UCSD-AML1 (cell line): ENCODE measurements around the gene FAAP20.

ENCODE experiments used
- DNase-seq: peaks from one replicate; lab custom pipeline; 2025; ENCODE audit not compliant: unreplicated experiment; lab: John Stamatoyannopoulos, UW

FAAP20 gene

DNA sequence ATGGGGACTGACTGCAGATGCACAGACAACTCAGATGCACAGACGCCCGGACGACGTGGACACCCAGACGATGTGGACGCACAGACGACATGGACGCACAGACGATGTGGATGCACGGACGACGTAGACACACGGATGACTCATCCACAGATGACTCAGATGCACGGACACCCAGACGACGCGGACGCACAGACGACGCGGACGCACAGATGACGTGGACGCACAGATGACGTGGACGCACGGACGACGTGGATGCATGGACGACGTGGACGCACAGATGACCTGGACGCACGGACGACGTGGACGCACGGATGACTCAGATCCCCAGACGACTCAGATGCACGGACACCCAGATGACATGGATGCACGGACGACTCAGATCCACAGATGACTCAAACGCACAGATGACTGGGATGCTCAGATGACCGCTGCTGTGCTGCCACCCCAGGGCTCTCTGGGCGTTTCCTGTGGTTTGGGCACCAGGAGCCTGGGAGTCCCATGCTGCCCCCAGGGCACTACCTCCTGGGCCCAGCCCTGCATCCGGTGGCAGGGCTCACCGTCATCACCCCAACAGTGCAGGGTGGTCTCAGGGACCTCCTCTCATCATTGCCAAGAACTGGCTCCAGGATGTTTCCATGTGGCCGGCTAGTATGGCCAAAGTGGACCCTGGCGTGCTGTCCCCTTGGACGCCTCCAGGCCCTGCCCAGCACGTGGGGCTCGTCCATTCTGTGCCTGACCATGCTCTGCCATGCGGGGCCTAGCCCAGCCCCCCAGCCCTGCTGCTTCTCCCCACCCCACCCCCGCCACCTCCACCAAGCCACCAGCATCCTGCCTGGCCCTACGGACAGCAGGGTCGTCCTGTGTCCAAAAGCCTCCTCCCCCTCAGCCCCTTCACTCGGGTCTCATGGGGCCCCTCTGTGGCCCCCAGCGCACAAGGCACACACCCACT lies 14.0 kb downstream of the FAAP20 start:
- DNase-seq: no peak

DNA sequence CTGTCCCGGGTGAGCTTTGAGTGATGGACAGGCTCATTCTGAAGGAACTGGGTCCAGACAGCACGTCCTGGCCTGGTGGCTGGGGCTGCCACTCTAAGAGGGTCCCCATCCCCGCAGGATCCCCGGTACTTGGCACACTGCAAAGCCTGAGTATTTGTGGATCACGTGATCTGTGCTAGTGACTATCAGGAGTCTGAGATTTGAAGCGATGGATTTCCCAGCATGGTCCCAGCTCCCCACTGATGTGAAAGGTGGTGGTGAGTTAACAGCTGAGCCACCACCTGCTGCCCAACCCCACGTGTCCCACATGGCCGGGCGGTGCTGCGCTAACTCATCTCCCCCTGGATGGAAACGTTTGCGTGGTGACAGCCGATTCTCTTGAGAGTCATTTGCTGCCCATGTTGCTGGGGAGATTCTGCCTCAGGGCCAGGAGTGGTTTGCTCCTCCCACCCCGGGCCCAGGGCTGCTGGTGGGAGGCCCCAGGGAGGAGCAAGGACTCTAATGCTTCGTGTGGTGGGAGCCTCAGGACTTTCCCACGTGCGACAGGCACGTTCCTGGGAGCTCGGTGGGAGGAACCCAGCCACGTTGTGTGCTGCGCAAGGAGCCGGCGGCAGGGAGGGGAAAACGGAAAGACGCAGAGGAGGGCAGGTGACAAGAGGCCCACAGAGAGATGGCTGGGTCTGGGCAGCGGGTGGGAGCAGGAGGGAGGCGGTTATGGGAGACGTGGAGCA lies 15.1 kb downstream of the FAAP20 start:
- no peak for DNase-seq

DNA sequence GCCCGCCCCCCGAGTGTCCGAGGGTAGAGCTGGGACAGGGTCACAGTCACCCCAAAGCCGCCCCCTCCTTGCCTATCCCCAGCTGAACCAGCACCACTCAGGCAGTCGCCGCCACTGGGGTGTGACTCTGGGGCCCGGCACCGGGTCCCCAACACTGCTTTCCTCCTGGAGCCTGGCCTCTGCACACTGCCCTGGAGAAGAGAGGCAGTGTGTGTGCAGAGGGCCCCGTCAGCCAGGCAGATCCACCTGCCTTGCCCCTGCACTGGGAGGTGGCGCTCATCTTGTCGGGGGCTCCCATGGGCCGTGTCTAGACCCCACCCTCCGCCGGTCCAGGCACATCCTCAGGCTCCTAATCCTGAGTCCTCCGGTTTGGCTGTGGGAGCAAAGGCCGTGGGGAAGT lies 15.7 kb downstream of the FAAP20 start:
- DNase-seq: no peak

DNA sequence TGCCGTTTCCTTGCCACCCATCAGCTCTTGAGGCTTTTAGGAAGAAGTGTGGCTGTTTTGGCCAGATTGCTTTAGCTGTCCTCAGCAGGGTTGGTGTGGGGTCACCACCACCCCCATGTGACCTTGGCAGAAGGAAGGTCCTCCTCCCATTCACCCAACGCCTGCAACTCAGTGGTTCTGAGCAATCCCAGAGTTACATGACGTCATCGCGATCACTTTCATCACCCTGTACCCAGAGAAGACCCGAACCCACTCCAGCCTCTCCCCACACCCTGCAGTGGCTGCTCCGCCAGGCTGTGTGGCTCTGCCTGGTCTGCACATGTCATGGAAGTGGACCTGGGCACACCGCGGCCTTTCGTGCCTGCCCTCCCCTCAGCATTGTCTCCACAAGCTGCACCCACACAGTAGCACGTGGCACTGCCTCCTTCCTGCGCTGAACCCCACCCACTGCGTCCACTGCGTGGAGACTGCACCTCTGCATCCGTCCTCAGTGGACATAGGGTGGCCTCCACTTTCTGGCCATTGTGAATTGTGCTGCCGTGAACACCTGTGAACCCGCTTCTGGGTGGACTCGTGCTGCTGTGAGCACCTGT lies 16.5 kb downstream of the FAAP20 start:
- DNase-seq: no peak

GRCh38 chr1:2177541-2177940 lies 17.0 kb downstream of the FAAP20 start:
- DNase-seq: no peak

DNA sequence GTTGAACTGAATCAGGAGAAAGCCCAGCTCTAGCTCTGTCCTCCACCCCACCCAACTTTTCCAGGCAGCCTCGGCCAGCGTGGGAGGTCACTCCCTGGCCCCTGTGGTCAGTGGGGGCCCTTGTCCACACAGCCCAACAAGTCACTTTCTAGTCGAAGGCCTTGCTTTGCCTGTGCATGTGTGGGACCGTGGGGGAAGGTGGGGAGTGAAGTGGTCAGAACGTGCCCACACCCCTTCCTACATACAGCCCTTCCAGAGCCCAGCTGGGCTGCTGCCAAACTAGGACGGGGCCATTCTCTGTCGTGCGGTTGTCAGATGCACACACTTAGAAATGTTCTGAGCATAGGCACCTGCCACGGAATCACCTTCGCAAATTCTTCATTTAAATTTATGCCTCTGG lies 18.0 kb downstream of the FAAP20 start:
- DNase-seq: no peak

GRCh38 chr1:2175681-2176454 lies 18.7 kb downstream of the FAAP20 start:
- no peak for DNase-seq

GRCh38 chr1:2175055-2175414 lies 19.5 kb downstream of the FAAP20 start:
- no peak for DNase-seq

DNA sequence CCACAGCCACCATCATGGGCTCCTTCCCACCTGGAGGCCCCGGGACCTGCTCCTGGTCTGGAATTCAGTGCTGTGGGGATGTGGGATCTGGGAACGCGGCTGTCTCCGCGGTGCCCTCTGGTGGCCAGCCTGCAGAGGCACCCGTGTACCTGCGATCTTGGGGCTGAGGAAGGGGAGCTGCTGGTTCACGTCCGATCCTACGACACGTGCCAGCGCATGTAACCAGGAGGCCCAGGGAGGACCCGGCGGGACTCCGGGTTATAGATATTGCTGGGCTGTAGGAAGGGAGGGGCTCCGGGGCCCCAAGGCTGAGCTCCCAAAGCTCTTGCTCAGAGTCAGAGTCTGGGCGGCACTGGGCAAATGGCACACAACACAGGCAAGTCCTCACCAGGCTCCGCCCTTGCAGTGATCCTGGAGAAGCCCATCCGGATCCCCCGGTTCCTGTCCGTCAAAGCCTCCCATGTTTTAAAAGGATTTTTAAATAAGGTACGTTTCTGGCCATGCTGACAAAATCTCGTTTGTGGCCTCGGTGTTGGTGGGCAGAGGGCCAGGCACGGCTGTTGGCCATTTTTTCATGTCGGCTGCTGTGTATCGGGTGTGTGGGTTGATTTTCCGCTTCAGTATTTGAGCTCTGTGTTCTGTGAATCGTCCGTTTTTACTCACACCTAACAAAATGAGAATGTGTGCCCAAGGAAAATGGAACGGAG lies 20.1 kb downstream of the FAAP20 start:
- peak; percentile 36 for DNase-seq

DNA sequence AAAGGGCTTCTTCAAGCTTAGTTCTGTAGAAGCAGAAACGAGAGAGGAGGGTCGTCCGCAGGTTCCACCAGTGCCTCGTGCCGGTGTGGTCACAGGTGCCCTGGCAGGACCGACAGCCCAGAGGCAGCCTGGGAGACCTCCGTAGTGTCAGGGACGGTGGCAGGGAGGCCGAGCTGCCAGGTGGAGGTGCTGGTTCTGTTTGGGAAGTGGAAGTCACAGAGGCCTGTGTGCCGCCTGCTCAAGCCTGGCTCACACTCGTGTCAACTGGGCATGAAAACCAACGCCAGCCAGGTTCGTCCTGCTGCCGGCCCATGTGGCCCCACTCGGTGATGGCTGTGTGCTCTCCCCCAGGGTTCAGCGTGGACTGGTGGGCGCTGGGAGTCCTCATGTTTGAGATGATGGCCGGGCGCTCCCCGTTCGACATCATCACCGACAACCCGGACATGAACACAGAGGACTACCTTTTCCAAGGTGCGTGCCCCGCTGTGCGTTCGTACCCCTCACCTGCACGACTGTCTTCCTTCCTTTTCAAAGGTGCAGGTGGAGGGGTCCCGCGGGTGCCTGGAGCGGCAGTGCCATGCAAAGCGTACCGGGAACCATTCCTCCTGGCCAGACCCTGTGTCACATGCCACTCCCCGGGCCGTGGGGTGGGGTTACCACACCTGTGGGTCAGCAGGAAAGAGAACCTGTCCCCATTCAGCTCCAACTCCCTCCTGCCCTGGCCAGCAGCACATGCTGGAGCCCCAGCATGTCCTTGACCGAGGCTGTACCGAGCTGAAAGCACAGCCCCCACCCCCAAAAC lies 20.8 kb downstream of the FAAP20 start:
- DNase-seq: no peak

DNA sequence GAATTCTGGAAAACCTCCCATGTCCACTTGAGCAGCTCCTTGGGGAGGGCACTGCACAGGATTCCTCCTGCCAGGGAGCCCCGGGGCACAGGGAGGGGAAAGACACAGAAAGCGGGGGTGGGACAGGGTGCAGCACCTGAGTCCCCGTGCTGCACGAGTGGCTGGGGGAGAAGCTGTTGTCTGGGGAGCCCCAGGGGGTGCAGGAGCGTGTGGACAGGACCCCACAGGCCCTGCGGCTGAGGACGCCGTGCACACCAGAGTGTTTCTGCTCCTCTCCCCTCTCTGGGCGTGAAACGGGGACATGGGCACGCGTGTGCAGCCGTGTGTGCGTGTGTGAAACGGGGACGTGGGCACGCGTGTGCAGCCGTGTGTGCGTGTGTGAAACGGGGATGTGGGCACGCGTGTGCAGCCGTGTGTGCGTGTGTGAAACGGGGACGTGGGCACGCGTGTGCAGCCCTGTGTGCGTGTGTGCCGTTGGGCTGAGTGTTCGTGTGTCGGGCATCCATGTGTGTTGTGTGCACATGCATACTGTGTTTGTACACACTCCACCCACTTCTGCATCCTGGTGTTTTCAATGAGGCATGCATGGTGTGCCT lies 21.9 kb downstream of the FAAP20 start:
- DNase-seq: no peak

GRCh38 chr1:2172012-2172411 lies 22.6 kb downstream of the FAAP20 start:
- no peak for DNase-seq

DNA sequence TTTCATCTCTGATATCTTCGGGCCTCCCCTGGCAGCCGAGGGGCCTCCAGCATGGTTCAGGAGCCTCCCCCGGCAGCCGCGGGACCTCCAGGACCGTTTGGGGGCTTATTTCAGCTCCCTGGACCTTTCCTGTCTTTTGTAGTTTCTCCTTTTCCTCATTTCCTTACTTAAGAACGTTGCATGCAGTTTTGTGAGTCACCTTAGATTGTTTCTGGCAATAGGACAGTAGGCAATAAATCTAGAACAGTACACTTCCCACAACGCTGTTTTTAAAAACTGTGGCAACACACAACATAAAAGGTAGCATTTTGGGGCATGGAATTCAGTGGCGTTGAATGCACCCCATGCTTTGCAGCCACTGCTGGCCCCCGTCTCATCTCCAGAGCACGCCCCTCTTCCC lies 24.4 kb downstream of the FAAP20 start:
- DNase-seq: no peak

- DNase-seq: no peak
These were observed 25.3 kb downstream of the FAAP20 start for GRCh38 chr1:2169200-2169836.

GRCh38 chr1:2168535-2168934 lies 26.0 kb downstream of the FAAP20 start:
- DNase-seq: no peak

DNA sequence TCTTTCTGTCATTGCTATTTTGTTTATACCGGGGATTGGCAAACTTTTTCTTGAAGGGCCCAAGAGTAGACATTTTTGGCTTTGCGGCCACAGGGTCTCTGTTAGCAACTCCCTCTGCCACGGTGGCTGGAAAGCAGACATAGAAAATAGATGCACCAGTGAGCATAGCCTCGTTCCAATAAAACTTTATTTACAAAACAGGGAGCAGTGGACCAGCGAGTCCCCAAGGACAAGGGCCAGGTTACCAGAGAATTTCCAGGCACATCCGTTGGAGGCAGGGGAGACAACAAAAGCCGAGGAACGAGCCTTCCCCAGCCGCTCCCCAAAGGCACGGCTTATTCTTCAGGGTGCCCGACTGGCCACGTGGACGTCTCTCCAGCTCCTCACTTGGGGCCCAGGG lies 26.5 kb downstream of the FAAP20 start:
- DNase-seq: no peak

- no peak for DNase-seq
These were observed 27.9 kb downstream of the FAAP20 start for GRCh38 chr1:2166695-2167094.

DNA sequence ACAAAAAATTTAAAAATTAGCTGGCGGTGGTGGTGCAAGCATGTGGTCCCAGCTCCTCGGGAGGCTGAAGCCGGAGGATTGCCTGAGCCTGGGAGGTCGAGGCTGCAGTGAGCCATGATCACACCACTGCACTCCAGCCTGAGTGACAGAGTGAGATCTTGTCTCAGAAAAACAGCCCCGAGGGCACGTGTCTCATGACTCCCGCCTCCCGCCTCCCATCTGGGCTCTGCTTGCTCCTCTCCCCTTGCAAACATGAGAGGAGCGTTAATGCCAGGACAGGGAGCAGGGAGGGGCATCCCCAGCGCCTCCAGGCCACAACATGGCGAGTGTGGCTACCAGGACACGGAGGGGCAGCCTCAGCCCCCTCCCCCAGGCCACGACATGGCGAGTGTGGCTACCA lies 28.3 kb downstream of the FAAP20 start:
- no peak for DNase-seq

GRCh38 chr1:2165646-2166045 lies 28.9 kb downstream of the FAAP20 start:
- no peak for DNase-seq
